ENCODE data around the gene APBA3. TPM values are rescaled to one million over a fixed set of nuclear protein-coding genes. Genes with fewer than 3 reads are reported as not detected.
"Not testable (repeated sequence)": the region's sequence is repeated elsewhere in the genome, so short reads cannot be mapped to it uniquely, and the experiment has no call there.

Gene APBA3
- total and polyA plus RNA-seq, 2 of the 4 experiments (the other 2 are of a cell fraction) = 9.5 to 18.4 TPM

- H2BK15ac ChIP-seq (ENCODE audit: low read depth, low read length); POLR2A ChIA-PET (ENCODE audit: unreplicated experiment); H4K5ac ChIP-seq (ENCODE audit: low read depth, low read length); in situ Hi-C loops (cut with MboI; ENCODE audit: low sequenced_read_pairs); intact Hi-C loops (cut with micrococcal nuclease); H2AK9ac ChIP-seq (replicated peaks; ENCODE audit: low read depth, low read length, poor library complexity); H2BK120ac ChIP-seq (ENCODE audit: low read depth, low read length); H4K91ac ChIP-seq (ENCODE audit: insufficient read depth, low read depth, low read length); H3K14ac ChIP-seq (replicated peaks; ENCODE audit: low read depth, low read length); H3K27ac ChIP-seq (ENCODE audit: insufficient read depth, low read length); H3K9me3 ChIP-seq (ENCODE audit: control insufficient read depth, insufficient read depth, low read length); H4K8ac ChIP-seq (ENCODE audit: low read depth in 2 of 2, low read length in 2 of 2); H3K9me1 ChIP-seq (ENCODE audit: insufficient read depth, low read length); BruUV-seq (replicated peaks); H3K23ac ChIP-seq (ENCODE audit: low read depth, low read length); H2BK20ac ChIP-seq (ENCODE audit: low read depth, low read length); H3K27me3 ChIP-seq (ENCODE audit: control insufficient read depth, insufficient read depth, low read length); H2BK5ac ChIP-seq (ENCODE audit: low read depth, low read length, poor library complexity, severe bottlenecking); H3K18ac ChIP-seq (ENCODE audit: low read depth, low read length); H3K4me2 ChIP-seq (ENCODE audit: low read depth, low read length); H2AFZ ChIP-seq (replicated peaks; ENCODE audit: low read length, poor library complexity); ATAC-seq (ENCODE audit: low read depth); H3K4me1 ChIP-seq (ENCODE audit: control insufficient read depth, insufficient read depth, low read length); H2AK5ac ChIP-seq (ENCODE audit: low read depth, low read length); H3K56ac ChIP-seq (ENCODE audit: extremely low read depth, insufficient read depth, low read length); dilution Hi-C loops (cut with HindIII; ENCODE audit: low sequenced_read_pairs, unreplicated experiment); H3K4me3 ChIP-seq (ENCODE audit: insufficient read depth, low read depth, low read length); H3K9ac ChIP-seq (ENCODE audit: low read depth, low read length); H3K4ac ChIP-seq (ENCODE audit: low read depth, low read length); H4K20me1 ChIP-seq (ENCODE audit: insufficient read depth, low read length); CTCF ChIA-PET: not testable (repeated sequence)
- H3K79me1 ChIP-seq (ENCODE audit: low read depth in 1 of 2, low read length in 2 of 2) = peaks cover 17 to 25% of the 10 kb centered on the region in 2 experiments
- WGBS, 2 experiments (ENCODE audit: extremely low coverage in 2 of 2, insufficient read length in 1 of 2) = no CpG with 5 or more reads among the region's 5 CpGs
- peak; percentile 19 for DNase-seq
- peaks cover 27% of the 10 kb centered on the region for H3K36me3 ChIP-seq (ENCODE audit: control insufficient read depth, insufficient read depth, low read length)
These were observed 4.3 kb upstream of the APBA3 start for GRCh38 chr19:3765757-3766156.
